Keratinocyte (primary cell): ENCODE data around the gene PCSK6. TPM values are rescaled to one million over a fixed set of nuclear protein-coding genes. Genes with fewer than 3 reads are reported as not detected.
"Not testable (repeated sequence)": the region's sequence is repeated elsewhere in the genome, so short reads cannot be mapped to it uniquely, and the experiment has no call there.

Experiments
- DNase-seq: peaks from one replicate; pipeline ENCODE4 v3.0.0-alpha.2; 2011; ENCODE audit warnings: low read depth, missing footprints, low spot score
- FAIRE-seq: peaks from 2 replicates; lab custom pipeline; 2011; peaks lifted over from hg19 to GRCh38; lab: Jason Lieb, UNC
- H2AFZ ChIP-seq: 2 replicates; pipeline ENCODE4 v1.6.0; 2012; ENCODE audit warnings: low read length, control low read depth, inconsistent platforms; ENCODE audit not compliant: control insufficient read depth
- H3K27ac ChIP-seq: 2 replicates; pipeline ENCODE4 v1.5.1; 2011; ENCODE audit warnings: low read length; ENCODE audit not compliant: control insufficient read depth, insufficient read depth
- H3K27me3 ChIP-seq: 3 replicates; pipeline ENCODE4 v1.6.0; 2011; ENCODE audit warnings: low read length; ENCODE audit not compliant: control insufficient read depth, insufficient read depth; ENCODE audit errors: extremely low read depth
- H3K36me3 ChIP-seq, 2 experiments: 2 replicates in 1 of 2; 3 replicates in 1 of 2; pipeline ENCODE4 v1.5.1; 2011; ENCODE audit warnings: low read length in 2 of 2, mild to moderate bottlenecking in 1 of 2; ENCODE audit not compliant: control insufficient read depth in 2 of 2, insufficient read depth in 2 of 2; ENCODE audit errors: extremely low read depth in 1 of 2
- H3K4me1 ChIP-seq: 3 replicates; pipeline ENCODE4 v1.5.1; 2011; ENCODE audit warnings: low read length; ENCODE audit not compliant: control insufficient read depth, insufficient read depth; ENCODE audit errors: extremely low read depth
- H3K4me2 ChIP-seq: 3 replicates; pipeline ENCODE4 v1.6.0; 2011; ENCODE audit warnings: low read depth, low read length; ENCODE audit not compliant: control insufficient read depth, insufficient read depth; ENCODE audit errors: extremely low read depth
- H3K4me3 ChIP-seq, 3 experiments: fragments of 200-600 bp in 1 of 3; sonication (generic) in 1 of 3; 2 replicates in 2 of 3; 3 replicates in 1 of 3; pipeline ENCODE4 v1.5.1; 2011 to 2016; ENCODE audit warnings: low read length in 3 of 3, mild to moderate bottlenecking in 3 of 3, control low read depth in 2 of 3, inconsistent platforms in 1 of 3, low read depth in 1 of 3, mixed read lengths in 1 of 3, mixed run types in 1 of 3, moderate library complexity in 1 of 3; ENCODE audit not compliant: control insufficient read depth in 2 of 3, insufficient read depth in 2 of 3; ENCODE audit errors: extremely low read depth in 1 of 3
- H3K79me2 ChIP-seq: 2 replicates; pipeline ENCODE4 v1.6.0; 2012; ENCODE audit warnings: low read length; ENCODE audit not compliant: control insufficient read depth, insufficient read depth
- H3K9ac ChIP-seq: 3 replicates; pipeline ENCODE4 v1.6.0; 2011; ENCODE audit warnings: low read length; ENCODE audit not compliant: control insufficient read depth, insufficient read depth; ENCODE audit errors: extremely low read depth
- H3K9me1 ChIP-seq: 3 replicates; pipeline ENCODE4 v1.6.0; 2011; ENCODE audit warnings: low read length; ENCODE audit not compliant: control insufficient read depth, insufficient read depth; ENCODE audit errors: extremely low read depth
- H3K9me3 ChIP-seq: 2 replicates; pipeline ENCODE4 v1.5.1; 2012; ENCODE audit warnings: low read depth, low read length; ENCODE audit not compliant: control insufficient read depth
- H4K20me1 ChIP-seq: 3 replicates; pipeline ENCODE4 v1.6.0; 2011; ENCODE audit warnings: low read length; ENCODE audit not compliant: control insufficient read depth, insufficient read depth; ENCODE audit errors: extremely low read depth
- EZH2 ChIP-seq: IDR thresholded peaks from one replicate; pipeline ENCODE4 v1.6.1; 2012; ENCODE audit warnings: inconsistent platforms, mild to moderate bottlenecking, low read length, moderate library complexity
- dilution Hi-C: fragments of 300-500 bp; cut with MboI; formaldehyde crosslinking; loops from one replicate; pipeline ENCODE4 v1.7.0; 2020; ENCODE audit warnings: low sequenced_read_pairs; ENCODE audit not compliant: extremely low pct_ligation_motif_present
- polyA plus RNA-seq, 5 experiments: library from polyadenylated mRNA; depleted of rRNA in 3 of 5; stranded (reverse) in 3 of 5; stranded (forward) in 1 of 5; unstranded in 1 of 5; fragments of >200 nt; gene quantifications; 1 replicate in 1 of 5; 2 replicates in 3 of 5; 3 replicates in 1 of 5; pipeline versions ENCODE4 v1.2.1 to v1.2.3, GENCODE V29; 2011 to 2012; ENCODE audit warnings: missing spikeins in 2 of 5, low read depth in 1 of 5, low replicate concordance in 1 of 5
- TF ChIP-seq, protein P1 (sequence below), 3 experiments: IDR thresholded peaks in 1 of 3; conservative IDR thresholded peaks in 1 of 3; optimal IDR thresholded peaks in 1 of 3; 2 replicates in 2 of 3; 3 replicates in 1 of 3; pipeline versions ENCODE3 to v1.5.1; 2011; ENCODE audit warnings: low read length in 3 of 3, mild to moderate bottlenecking in 3 of 3, moderate library complexity in 2 of 3, control low read depth in 1 of 3, inconsistent platforms in 1 of 3; ENCODE audit not compliant: insufficient read depth in 2 of 3; ENCODE audit errors: extremely low read depth in 1 of 3

The PCSK6 gene
- polyA plus RNA-seq, 1 donor (not counting 4 experiments of a cell fraction or from before 2014, with no cell fraction given) = 3.1 TPM

DNA sequence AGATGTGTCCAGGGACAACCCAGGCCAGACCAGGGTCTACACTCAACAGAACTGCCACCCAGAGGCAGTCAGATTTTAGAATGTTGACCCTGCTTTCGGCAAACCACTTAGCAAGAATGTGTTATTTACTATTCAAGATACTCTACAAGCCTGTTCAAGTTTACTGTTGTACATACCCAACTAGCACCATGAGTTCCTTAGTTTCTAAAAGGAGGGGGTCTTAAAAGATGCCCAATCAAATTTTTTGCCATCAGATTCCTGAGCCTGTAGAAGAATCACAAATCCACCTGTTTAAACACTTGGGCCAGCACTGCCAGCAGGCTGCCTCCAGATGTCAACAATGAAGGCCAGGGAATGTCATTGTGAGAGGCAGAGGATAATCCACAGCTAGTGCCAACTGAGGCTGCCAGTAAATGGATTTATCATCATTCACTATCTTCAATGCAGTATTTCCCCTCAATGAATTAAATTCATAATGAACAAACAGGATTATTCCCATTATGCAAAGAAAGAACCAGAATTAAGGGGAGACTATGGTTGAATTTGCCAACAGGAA is 150.9 kb downstream of the PCSK6 start:
- DNase-seq (no peak), FAIRE-seq (no peak)
- H3K9ac ChIP-seq = no peak overlapping the region
- no peaks in the 10 kb centered on the region for H3K9me1 ChIP-seq
- H3K36me3 ChIP-seq = no peaks in the 10 kb centered on the region
- dilution Hi-C loops = no loop called here
- no peaks in the 10 kb centered on the region for H4K20me1 ChIP-seq
- TF ChIP-seq, protein P1, sequence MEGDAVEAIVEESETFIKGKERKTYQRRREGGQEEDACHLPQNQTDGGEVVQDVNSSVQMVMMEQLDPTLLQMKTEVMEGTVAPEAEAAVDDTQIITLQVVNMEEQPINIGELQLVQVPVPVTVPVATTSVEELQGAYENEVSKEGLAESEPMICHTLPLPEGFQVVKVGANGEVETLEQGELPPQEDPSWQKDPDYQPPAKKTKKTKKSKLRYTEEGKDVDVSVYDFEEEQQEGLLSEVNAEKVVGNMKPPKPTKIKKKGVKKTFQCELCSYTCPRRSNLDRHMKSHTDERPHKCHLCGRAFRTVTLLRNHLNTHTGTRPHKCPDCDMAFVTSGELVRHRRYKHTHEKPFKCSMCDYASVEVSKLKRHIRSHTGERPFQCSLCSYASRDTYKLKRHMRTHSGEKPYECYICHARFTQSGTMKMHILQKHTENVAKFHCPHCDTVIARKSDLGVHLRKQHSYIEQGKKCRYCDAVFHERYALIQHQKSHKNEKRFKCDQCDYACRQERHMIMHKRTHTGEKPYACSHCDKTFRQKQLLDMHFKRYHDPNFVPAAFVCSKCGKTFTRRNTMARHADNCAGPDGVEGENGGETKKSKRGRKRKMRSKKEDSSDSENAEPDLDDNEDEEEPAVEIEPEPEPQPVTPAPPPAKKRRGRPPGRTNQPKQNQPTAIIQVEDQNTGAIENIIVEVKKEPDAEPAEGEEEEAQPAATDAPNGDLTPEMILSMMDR (optimal IDR thresholded peaks at IDR 0.05 in 1 of 3, IDR thresholded peaks at IDR 0.05 in 1 of 3, conservative IDR thresholded peaks at IDR 0.05 in 1 of 3; ENCODE audit: extremely low read depth in 1 of 3, insufficient read depth in 2 of 3, low read length in 3 of 3) = no peak
- no peak for TF ChIP-seq EZH2
- H3K4me2 ChIP-seq = no peak overlapping the region
- H3K4me1 ChIP-seq = no peaks in the 10 kb centered on the region
- H3K27ac ChIP-seq = no peak overlapping the region
- no peaks in the 10 kb centered on the region for H3K9me3 ChIP-seq
- H3K4me3 ChIP-seq = no peak overlapping the region
- H2AFZ ChIP-seq = no peak overlapping the region
- H3K27me3 ChIP-seq = no peaks in the 10 kb centered on the region
- no peaks in the 10 kb centered on the region for H3K79me2 ChIP-seq

GRCh38 chr15:101337976-101338375 is 151.5 kb downstream of the PCSK6 start:
- FAIRE-seq (no peak), DNase-seq (no peak)
- no peak for TF ChIP-seq EZH2
- TF ChIP-seq, protein P1 (optimal IDR thresholded peaks at IDR 0.05 in 1 of 3, IDR thresholded peaks at IDR 0.05 in 1 of 3, conservative IDR thresholded peaks at IDR 0.05 in 1 of 3; ENCODE audit: extremely low read depth in 1 of 3, insufficient read depth in 2 of 3, low read length in 3 of 3) = no peak
- Histone ChIP-seq H3K9me1 (no peaks in the 10 kb centered on the region), H3K79me2 (no peaks in the 10 kb centered on the region), H3K4me1 (no peaks in the 10 kb centered on the region), H3K27ac (no peak overlapping the region), H3K9ac (no peak overlapping the region), H3K36me3 (no peaks in the 10 kb centered on the region), H2AFZ (no peak overlapping the region), H3K9me3 (no peaks in the 10 kb centered on the region), H3K27me3 (no peaks in the 10 kb centered on the region), H4K20me1 (no peaks in the 10 kb centered on the region), H3K4me2 (no peak overlapping the region), H3K4me3 (no peak overlapping the region)
- dilution Hi-C loops = no loop called here

GRCh38 chr15:101333907-101334789 is 155.4 kb downstream of the PCSK6 start:
- FAIRE-seq, H3K79me2 ChIP-seq, H2AFZ ChIP-seq, H3K27ac ChIP-seq, H3K36me3 ChIP-seq, dilution Hi-C loops, H3K4me2 ChIP-seq, H3K4me1 ChIP-seq, H3K9ac ChIP-seq, H3K9me3 ChIP-seq, DNase-seq, H3K27me3 ChIP-seq, H3K9me1 ChIP-seq, H3K4me3 ChIP-seq, H4K20me1 ChIP-seq: not testable (repeated sequence)
